CD4-positive, alpha-beta T cell treated with Interleukin-17A for 1 hour (primary cell): ENCODE data around the gene MCU.

ENCODE experiments used
- DNase-seq: peaks from one replicate; pipeline ENCODE4 v3.0.0-alpha.2; 2020

Gene MCU

GRCh38 chr10:72812415-72812752 lies 120.4 kb downstream of the MCU start:
- no peak for DNase-seq

- DNase-seq, result no peak
Measured at GRCh38 chr10:72812753-72813430, 120.9 kb downstream of the MCU start.

GRCh38 chr10:72814099-72814790 lies 122.3 kb downstream of the MCU start:
- no peak for DNase-seq

- no peak for DNase-seq
Measured at GRCh38 chr10:72816565-72816964, 124.6 kb downstream of the MCU start.

GRCh38 chr10:72818076-72818475 lies 126.1 kb downstream of the MCU start:
- DNase-seq, result no peak

- no peak for DNase-seq
Measured at GRCh38 chr10:72819053-72819452, 127.1 kb downstream of the MCU start.

- no peak for DNase-seq
Measured at GRCh38 chr10:72821606-72822005, 129.7 kb downstream of the MCU start.

GRCh38 chr10:72822342-72822986 lies 130.5 kb downstream of the MCU start:
- no peak for DNase-seq

GRCh38 chr10:72825163-72825562 lies 133.2 kb downstream of the MCU start:
- no peak for DNase-seq

GRCh38 chr10:72826346-72826745 lies 134.4 kb downstream of the MCU start:
- DNase-seq, result no peak

- DNase-seq, result no peak
Measured at GRCh38 chr10:72828294-72828693, 136.4 kb downstream of the MCU start.

GRCh38 chr10:72830625-72831024 lies 138.7 kb downstream of the MCU start:
- DNase-seq, result no peak

GRCh38 chr10:72831696-72832409 lies 139.9 kb downstream of the MCU start:
- no peak for DNase-seq

GRCh38 chr10:72832701-72833100 lies 140.8 kb downstream of the MCU start:
- DNase-seq, result no peak

- DNase-seq, result peak; percentile 68
Measured at GRCh38 chr10:72834183-72834825, 142.4 kb downstream of the MCU start.

GRCh38 chr10:72840319-72840718 lies 148.4 kb downstream of the MCU start:
- no peak for DNase-seq

- DNase-seq, result no peak
Measured at GRCh38 chr10:72841487-72841886, 149.5 kb downstream of the MCU start.

- DNase-seq, result no peak
Measured at GRCh38 chr10:72842164-72842563, 150.2 kb downstream of the MCU start.

GRCh38 chr10:72846238-72846637 lies 154.3 kb downstream of the MCU start:
- DNase-seq, result no peak

- DNase-seq, result no peak
Measured at GRCh38 chr10:72847681-72848080, 155.7 kb downstream of the MCU start.

GRCh38 chr10:72850861-72851260 lies 158.9 kb downstream of the MCU start:
- DNase-seq, result no peak

- no peak for DNase-seq
Measured at GRCh38 chr10:72851509-72851908, 159.6 kb downstream of the MCU start.

GRCh38 chr10:72852508-72852907 lies 160.6 kb downstream of the MCU start:
- no peak for DNase-seq
